Uterus (tissue), 4 donors: ENCODE data around the gene SKP1. TPM values are rescaled to one million over a fixed set of nuclear protein-coding genes. Genes with fewer than 3 reads are reported as not detected.
"Not testable (repeated sequence)": the region's sequence is repeated elsewhere in the genome, so short reads cannot be mapped to it uniquely, and the experiment has no call there.

Source experiments
- DNase-seq, 2 donors: peaks; one replicate each; pipeline ENCODE4 v3.0.0-alpha.2; 2019 to 2020
- H3K27ac ChIP-seq, 2 donors: fragments of 200-600 bp; sonication (generic); 1 replicate in 1 of 2; 2 replicates in 1 of 2; pipeline ENCODE4 v1.5.1; 2016 to 2018
- H3K27me3 ChIP-seq, 2 donors: fragments of 200-600 bp; sonication (generic); one replicate each; pipeline ENCODE4 v1.5.1; 2018 to 2019; ENCODE audit warnings: control low read depth in 1 of 2
- H3K36me3 ChIP-seq, 2 donors: fragments of 200-600 bp; sonication (generic); one replicate each; pipeline ENCODE4 v1.5.1; 2019; ENCODE audit warnings: control low read depth in 1 of 2
- H3K4me1 ChIP-seq, 2 donors: fragments of 200-600 bp; sonication (generic); one replicate each; pipeline ENCODE4 v1.5.1; 2018 to 2019; ENCODE audit warnings: control low read depth in 1 of 2
- H3K4me3 ChIP-seq, 2 donors: fragments of 200-600 bp; sonication (generic); 1 replicate in 1 of 2; 2 replicates in 1 of 2; pipeline ENCODE4 v1.5.1; 2018 to 2019; ENCODE audit warnings: mild to moderate bottlenecking in 1 of 2
- H3K9me3 ChIP-seq, 2 donors: fragments of 200-600 bp; sonication (generic); one replicate each; pipeline ENCODE4 v1.5.1; 2019; ENCODE audit warnings: control low read depth in 1 of 2
- CTCF ChIP-seq, 4 experiments: fragments of 200-600 bp in 2 of 4; fragments of 450-650 bp in 2 of 4; sonication (generic) in 2 of 4; IDR thresholded peaks; one replicate each; pipeline ENCODE4 v1.5.1; 2016 to 2019; ENCODE audit warnings: antibody characterized with exemption in 4 of 4, mild to moderate bottlenecking in 2 of 4, moderate library complexity in 1 of 4
- POLR2A ChIP-seq, 2 donors: fragments of 450-650 bp; IDR thresholded peaks; one replicate each; pipeline ENCODE4 v1.6.1; 2016; ENCODE audit warnings: antibody characterized with exemption in 2 of 2, mild to moderate bottlenecking in 1 of 2, moderate library complexity in 1 of 2
- intact Hi-C: fragments of 100-400 bp; cut with DNase I; formaldehyde crosslinking; loops from one replicate; pipeline ENCODE4 v1.15.1; 2023; ENCODE audit warnings: low total_unique reads
- total RNA-seq, 4 donors: library from RNA; depleted of rRNA in 3 of 4; stranded (reverse); fragments of >200 nt in 3 of 4; gene quantifications; one replicate each; pipeline versions ENCODE4 v1.1.0 to v1.2.4, GENCODE V29; 2014 to 2023
- donor health status: DM: yes; HTN: yes; CAD: no.

The SKP1 gene
- 100 to 1,000 TPM; 198 to 343 (median 235) TPM for total RNA-seq

- intact Hi-C loops = no loop called here
Observed at GRCh38 chr5:134176511-134177368, at the start of gene SKP1. SKP1 (minus strand) TSS chr5:134176950; CDS start chr5:134174022, 2,928 bp downstream.

GRCh38 chr5:134225780-134226440 lies 49.2 kb upstream of the SKP1 start, which contains the start of gene PPP2CA:
PPP2CA (minus strand) TSS chr5:134226073; CDS start chr5:134225861, 212 bp downstream.
- peak within 1 kb of the TSS; percentile 100 for H3K27ac ChIP-seq
- peak; percentile 99 to 100 for DNase-seq
- peaks cover 0 to 10% of the 10 kb centered on the region in 2 donors for H3K4me1 ChIP-seq
- no peaks in the 10 kb centered on the region for H3K9me3 ChIP-seq
- TF ChIP-seq POLR2A (IDR thresholded peaks at IDR 0.05) (peak; percentile 76 to 94), CTCF (IDR thresholded peaks at IDR 0.05) (no peak)
- H3K27me3 ChIP-seq = no peaks in the 10 kb centered on the region
- H3K4me3 ChIP-seq = peak within 1 kb of the TSS; percentile 78 to 95
- intact Hi-C loops = no loop called here
- H3K36me3 ChIP-seq = no peaks in the 10 kb centered on the region

More at GRCh38 chr5:134176511-134177368, at the start of gene SKP1:
- Histone ChIP-seq H3K4me3 (peak within 1 kb of the TSS; percentile 75 to 89), H3K27ac (peak within 1 kb of the TSS; percentile 96 to 100), H3K4me1 (peaks cover 0 to 6% of the 10 kb centered on the region in 2 donors), H3K27me3 (no peaks in the 10 kb centered on the region), H3K9me3 (no peaks in the 10 kb centered on the region), H3K36me3 (no peaks in the 10 kb centered on the region)
- DNase-seq = peak; percentile 72 to 86
- peak; percentile 87 to 97 for TF ChIP-seq POLR2A (IDR thresholded peaks at IDR 0.05)
- TF ChIP-seq CTCF (IDR thresholded peaks at IDR 0.05) = peak in 1 of 4 experiments; percentile 2

- Histone ChIP-seq H3K9me3 (no peaks in the 10 kb centered on the region), H3K4me3 (peak overlapping the region; percentile 78 to 95), H3K27ac (peak overlapping the region; percentile 100), H3K27me3 (no peaks in the 10 kb centered on the region), H3K36me3 (no peaks in the 10 kb centered on the region), H3K4me1 (peaks cover 0 to 13% of the 10 kb centered on the region in 2 donors)
- TF ChIP-seq CTCF (IDR thresholded peaks at IDR 0.05) (peak; percentile 27 to 55 (median 37)), POLR2A (IDR thresholded peaks at IDR 0.05) (no peak)
- intact Hi-C loops = no loop called here
- peak; percentile 57 to 64 for DNase-seq
Observed at GRCh38 chr5:134224888-134225779, 48.4 kb upstream of the SKP1 start.

- DNase-seq = no peak
- Histone ChIP-seq H3K27me3 (no peaks in the 10 kb centered on the region), H3K4me1 (peaks cover 0 to 16% of the 10 kb centered on the region in 2 donors), H3K36me3 (no peaks in the 10 kb centered on the region), H3K27ac (peak overlapping the region; percentile 100), H3K9me3 (no peaks in the 10 kb centered on the region), H3K4me3 (peak overlapping the region; percentile 78 to 95)
- TF ChIP-seq CTCF (IDR thresholded peaks at IDR 0.05) (no peak), POLR2A (IDR thresholded peaks at IDR 0.05) (no peak)
- intact Hi-C loops = no loop called here
Observed at GRCh38 chr5:134223406-134224248, 46.9 kb upstream of the SKP1 start.

- intact Hi-C loops, H3K27me3 ChIP-seq, DNase-seq, H3K36me3 ChIP-seq, H3K4me3 ChIP-seq, H3K9me3 ChIP-seq: not testable (repeated sequence)
- Histone ChIP-seq H3K27ac (peak overlapping the region; percentile 2 to 42), H3K4me1 (peaks cover 0 to 16% of the 10 kb centered on the region in 2 donors)
Observed at GRCh38 chr5:134221690-134222089, 44.9 kb upstream of the SKP1 start.
